HepG2 (cell line): ENCODE measurements around the gene ZCCHC8. TPM values are rescaled to one million over a fixed set of nuclear protein-coding genes. Genes with fewer than 3 reads are reported as not detected.

ENCODE experiments used
- ARNT ChIP-seq: fragments of 450-650 bp; IDR thresholded peaks from 2 replicates; pipeline ENCODE4 v1.6.1; 2017
- ELF3 ChIP-seq: IDR thresholded peaks from 2 replicates; pipeline ENCODE4 v1.6.1; 2016; ENCODE audit warnings: missing genetic modification reagents, missing compliant biosample characterization
- GPN1 ChIP-seq: sonication (generic); formaldehyde crosslinking; IDR thresholded peaks from 2 replicates; pipeline ENCODE4 v1.5.1; 2020; ENCODE audit warnings: missing genetic modification reagents, borderline replicate concordance
- HNF4A ChIP-seq: sonication (generic); formaldehyde crosslinking; IDR thresholded peaks from 2 replicates; pipeline ENCODE4 v1.4.0; 2020; ENCODE audit warnings: missing genetic modification reagents
- MLLT10 ChIP-seq: sonication (generic); formaldehyde crosslinking; IDR thresholded peaks from 2 replicates; pipeline ENCODE4 v1.4.0; 2020; ENCODE audit warnings: missing genetic modification reagents
- NCOA2 ChIP-seq: sonication (generic); formaldehyde crosslinking; IDR thresholded peaks from 2 replicates; pipeline ENCODE4 v1.8.0; 2022; ENCODE audit warnings: inconsistent platforms
- RBM39 ChIP-seq: fragments of 200-400 bp; formaldehyde crosslinking; IDR thresholded peaks from one replicate; pipeline ENCODE4 v1.6.1; 2018; ENCODE audit warnings: antibody characterized with exemption, mild to moderate bottlenecking, low read depth, low read length; ENCODE audit not compliant: poor library complexity, severe bottlenecking
- RERE ChIP-seq: IDR thresholded peaks from 2 replicates; pipeline ENCODE4 v1.6.1; 2016; ENCODE audit warnings: low read depth, missing genetic modification reagents, missing compliant biosample characterization
- SP140L ChIP-seq: sonication (generic); formaldehyde crosslinking; IDR thresholded peaks from 2 replicates; pipeline ENCODE4 v1.4.0; 2020; ENCODE audit warnings: missing genetic modification reagents, borderline replicate concordance
- THAP11 ChIP-seq: IDR thresholded peaks from 2 replicates; pipeline ENCODE4 v1.6.1; 2016; ENCODE audit warnings: missing biosample characterization, missing genetic modification reagents
- TMF1 ChIP-seq: sonication (generic); formaldehyde crosslinking; IDR thresholded peaks from 2 replicates; pipeline ENCODE4 v1.8.1; 2022; ENCODE audit warnings: low read depth, missing genetic modification reagents
- ZFP41 ChIP-seq: sonication (generic); formaldehyde crosslinking; IDR thresholded peaks from 2 replicates; pipeline ENCODE4 v1.4.0; 2020; ENCODE audit warnings: mild to moderate bottlenecking, missing genetic modification reagents, borderline replicate concordance
- ZNF207 ChIP-seq: fragments of 450-650 bp; IDR thresholded peaks from 2 replicates; pipeline ENCODE4 v1.6.1; 2016; ENCODE audit warnings: antibody characterized with exemption, borderline replicate concordance
- ZNF329 ChIP-seq: sonication (generic); formaldehyde crosslinking; IDR thresholded peaks from 2 replicates; pipeline ENCODE4 v1.9.0; 2021; ENCODE audit warnings: low read depth, mild to moderate bottlenecking, missing genetic modification reagents
- ZNF484 ChIP-seq: sonication (generic); formaldehyde crosslinking; IDR thresholded peaks from 2 replicates; pipeline ENCODE4 v1.5.1; 2020; ENCODE audit warnings: mild to moderate bottlenecking, low read depth, missing genetic modification reagents, borderline replicate concordance
- ZNF512 ChIP-seq: sonication (generic); formaldehyde crosslinking; IDR thresholded peaks from 2 replicates; pipeline ENCODE4 v1.4.0; 2020; ENCODE audit warnings: mild to moderate bottlenecking, missing genetic modification reagents
- ZNF879 ChIP-seq: sonication (generic); formaldehyde crosslinking; IDR thresholded peaks from 2 replicates; pipeline ENCODE4 v1.8.1; 2023; ENCODE audit warnings: missing genetic modification reagents
- polyA plus RNA-seq, 8 experiments: library from polyadenylated mRNA; depleted of rRNA in 3 of 8; stranded (reverse) in 7 of 8; unstranded in 1 of 8; fragments of >200 nt; fragmentation: Illumina TruSeq in 4 of 8; extraction: Trizol in 4 of 8; gene quantifications; 2 replicates each; pipeline versions ENCODE4 v1.2.1 to v1.2.3, GENCODE V29; 2011 to 2016; ENCODE audit warnings: low read depth in 4 of 8, missing spikeins in 1 of 8, mixed read lengths in 1 of 8; ENCODE audit not compliant: insufficient read depth in 1 of 8
- total RNA-seq, 5 experiments: library from RNA; depleted of rRNA; stranded (reverse); fragments of >200 nt; fragmentation: Illumina TruSeq; extraction: Trizol; gene quantifications; 2 replicates each; pipeline ENCODE4 v1.2.3, GENCODE V29; 2016; ENCODE audit warnings: low read depth in 1 of 5
- TF ChIP-seq, protein P1 (sequence below): sonication (generic); formaldehyde crosslinking; IDR thresholded peaks from 2 replicates; pipeline ENCODE4 v1.4.0; 2020; ENCODE audit warnings: missing genetic modification reagents

ZCCHC8 gene
- total and polyA plus RNA-seq, 2 of the 13 experiments (the other 11 are each of a cell fraction or from before 2014, with no cell fraction given) = 18.6 to 20.9 TPM

GRCh38 chr12:122499991-122500684 lies 594 bp downstream of the ZCCHC8 start (continued):
- TF ChIP-seq RERE (CRISPR knock-in tag) (no peak), ZNF484 (no peak), ZNF207 (no peak), ZFP41 (no peak), GPN1 (CRISPR knock-in tag) (no peak), NCOA2 (CRISPR knock-in tag) (no peak), ZNF329 (CRISPR knock-in tag) (no peak), ELF3 (CRISPR knock-in tag) (no peak), ZNF512 (CRISPR knock-in tag) (no peak), THAP11 (CRISPR knock-in tag) (no peak), ARNT (no peak), RBM39 (no peak), TMF1 (CRISPR knock-in tag) (no peak), SP140L (no peak), HNF4A (CRISPR knock-in tag) (no peak), ZNF879 (no peak), MLLT10 (CRISPR knock-in tag) (no peak)
- TF ChIP-seq, protein P1, sequence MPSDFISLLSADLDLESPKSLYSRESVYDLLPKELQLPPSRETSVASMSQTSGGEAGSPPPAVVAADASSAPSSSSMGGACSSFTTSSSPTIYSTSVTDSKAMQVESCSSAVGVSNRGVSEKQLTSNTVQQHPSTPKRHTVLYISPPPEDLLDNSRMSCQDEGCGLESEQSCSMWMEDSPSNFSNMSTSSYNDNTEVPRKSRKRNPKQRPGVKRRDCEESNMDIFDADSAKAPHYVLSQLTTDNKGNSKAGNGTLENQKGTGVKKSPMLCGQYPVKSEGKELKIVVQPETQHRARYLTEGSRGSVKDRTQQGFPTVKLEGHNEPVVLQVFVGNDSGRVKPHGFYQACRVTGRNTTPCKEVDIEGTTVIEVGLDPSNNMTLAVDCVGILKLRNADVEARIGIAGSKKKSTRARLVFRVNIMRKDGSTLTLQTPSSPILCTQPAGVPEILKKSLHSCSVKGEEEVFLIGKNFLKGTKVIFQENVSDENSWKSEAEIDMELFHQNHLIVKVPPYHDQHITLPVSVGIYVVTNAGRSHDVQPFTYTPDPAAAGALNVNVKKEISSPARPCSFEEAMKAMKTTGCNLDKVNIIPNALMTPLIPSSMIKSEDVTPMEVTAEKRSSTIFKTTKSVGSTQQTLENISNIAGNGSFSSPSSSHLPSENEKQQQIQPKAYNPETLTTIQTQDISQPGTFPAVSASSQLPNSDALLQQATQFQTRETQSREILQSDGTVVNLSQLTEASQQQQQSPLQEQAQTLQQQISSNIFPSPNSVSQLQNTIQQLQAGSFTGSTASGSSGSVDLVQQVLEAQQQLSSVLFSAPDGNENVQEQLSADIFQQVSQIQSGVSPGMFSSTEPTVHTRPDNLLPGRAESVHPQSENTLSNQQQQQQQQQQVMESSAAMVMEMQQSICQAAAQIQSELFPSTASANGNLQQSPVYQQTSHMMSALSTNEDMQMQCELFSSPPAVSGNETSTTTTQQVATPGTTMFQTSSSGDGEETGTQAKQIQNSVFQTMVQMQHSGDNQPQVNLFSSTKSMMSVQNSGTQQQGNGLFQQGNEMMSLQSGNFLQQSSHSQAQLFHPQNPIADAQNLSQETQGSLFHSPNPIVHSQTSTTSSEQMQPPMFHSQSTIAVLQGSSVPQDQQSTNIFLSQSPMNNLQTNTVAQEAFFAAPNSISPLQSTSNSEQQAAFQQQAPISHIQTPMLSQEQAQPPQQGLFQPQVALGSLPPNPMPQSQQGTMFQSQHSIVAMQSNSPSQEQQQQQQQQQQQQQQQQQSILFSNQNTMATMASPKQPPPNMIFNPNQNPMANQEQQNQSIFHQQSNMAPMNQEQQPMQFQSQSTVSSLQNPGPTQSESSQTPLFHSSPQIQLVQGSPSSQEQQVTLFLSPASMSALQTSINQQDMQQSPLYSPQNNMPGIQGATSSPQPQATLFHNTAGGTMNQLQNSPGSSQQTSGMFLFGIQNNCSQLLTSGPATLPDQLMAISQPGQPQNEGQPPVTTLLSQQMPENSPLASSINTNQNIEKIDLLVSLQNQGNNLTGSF (CRISPR knock-in tag) = no peak; the same call in 1 of the 2 replicates
